Activated CD8-positive, alpha-beta memory T cell treated with anti-CD3 and anti-CD28 coated beads for 48 hours (primary cell): ENCODE measurements around the gene EPYC.

Experiments
- DNase-seq, 3 experiments: peaks; one replicate each; pipeline ENCODE4 v3.0.0-alpha.2; 2020; ENCODE audit warnings: low read depth in 2 of 3, low spot score in 2 of 3

The EPYC gene, protein sequence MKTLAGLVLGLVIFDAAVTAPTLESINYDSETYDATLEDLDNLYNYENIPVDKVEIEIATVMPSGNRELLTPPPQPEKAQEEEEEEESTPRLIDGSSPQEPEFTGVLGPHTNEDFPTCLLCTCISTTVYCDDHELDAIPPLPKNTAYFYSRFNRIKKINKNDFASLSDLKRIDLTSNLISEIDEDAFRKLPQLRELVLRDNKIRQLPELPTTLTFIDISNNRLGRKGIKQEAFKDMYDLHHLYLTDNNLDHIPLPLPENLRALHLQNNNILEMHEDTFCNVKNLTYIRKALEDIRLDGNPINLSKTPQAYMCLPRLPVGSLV

DNA sequence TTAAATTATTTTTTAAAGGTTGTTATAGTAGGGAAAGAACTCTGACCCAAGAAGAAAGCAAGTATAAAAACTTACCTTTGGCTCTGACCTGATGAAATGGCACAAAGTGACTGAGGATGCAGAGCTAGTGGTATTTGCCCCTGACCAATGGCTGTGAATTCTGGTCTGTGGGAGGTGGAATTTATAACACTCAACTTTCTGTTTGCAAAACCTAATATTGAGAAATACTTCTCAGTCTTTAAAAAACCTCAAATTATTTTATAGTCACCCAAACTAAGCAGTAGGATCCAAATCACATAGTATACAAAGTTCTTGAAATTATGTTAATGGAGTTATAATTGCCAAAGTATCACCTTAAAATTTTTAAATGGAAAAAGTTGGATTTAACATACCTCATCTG lies at the start of gene EPYC:
EPYC (minus strand) TSS at position 101 of the 400 bp plus-strand sequence. CDS start 2,407 bp downstream, outside the sequence.
- no peak for DNase-seq

- DNase-seq, result no peak
Observed at GRCh38 chr12:91053951-91054715, 49.4 kb upstream of the EPYC start.

GRCh38 chr12:91052026-91052425 lies 47.3 kb upstream of the EPYC start:
- DNase-seq, result no peak

DNA sequence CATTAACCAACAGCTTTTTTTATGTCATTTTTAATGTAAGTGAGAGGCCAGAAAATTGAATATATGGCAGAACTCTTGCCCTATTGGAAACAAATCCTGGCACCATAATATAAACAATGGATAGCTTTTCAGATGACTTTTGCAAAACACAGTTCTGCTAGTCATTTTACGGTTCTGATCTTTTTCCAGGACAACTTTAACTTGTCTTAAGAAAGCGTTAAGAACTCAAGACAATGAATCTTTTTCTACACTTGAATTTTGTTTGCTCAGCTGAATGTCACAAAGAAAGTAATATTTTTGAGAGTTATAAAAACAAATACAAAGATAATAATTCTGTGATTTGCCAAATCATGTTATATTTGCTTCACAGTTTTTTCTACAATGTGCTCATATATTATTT lies 39.8 kb upstream of the EPYC start:
- DNase-seq, result no peak

GRCh38 chr12:91043408-91043807 lies 38.6 kb upstream of the EPYC start:
- DNase-seq, result no peak

- no peak for DNase-seq
Observed at GRCh38 chr12:91040096-91040755, 35.5 kb upstream of the EPYC start.

DNA sequence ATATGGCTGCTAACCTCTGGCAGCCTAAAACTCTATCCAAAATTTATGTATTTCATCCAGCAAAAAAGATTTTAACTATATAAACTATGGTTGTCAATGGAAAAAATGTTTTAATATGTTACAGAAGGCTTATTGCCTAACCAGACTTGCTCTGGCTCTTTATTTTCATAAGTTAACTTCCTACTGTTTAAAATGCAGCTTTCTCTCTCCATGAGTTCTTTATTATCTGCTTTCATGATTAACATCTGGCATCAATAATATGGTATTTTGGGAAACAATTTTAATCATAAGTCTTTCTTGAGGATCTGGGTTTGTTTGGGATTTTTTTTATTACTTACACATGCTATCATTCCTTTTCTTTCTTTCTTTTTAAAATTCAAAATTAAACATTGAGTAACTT lies 32.5 kb upstream of the EPYC start:
- no peak for DNase-seq

- DNase-seq, result no peak
Observed at GRCh38 chr12:91033251-91033650, 28.5 kb upstream of the EPYC start.

DNA sequence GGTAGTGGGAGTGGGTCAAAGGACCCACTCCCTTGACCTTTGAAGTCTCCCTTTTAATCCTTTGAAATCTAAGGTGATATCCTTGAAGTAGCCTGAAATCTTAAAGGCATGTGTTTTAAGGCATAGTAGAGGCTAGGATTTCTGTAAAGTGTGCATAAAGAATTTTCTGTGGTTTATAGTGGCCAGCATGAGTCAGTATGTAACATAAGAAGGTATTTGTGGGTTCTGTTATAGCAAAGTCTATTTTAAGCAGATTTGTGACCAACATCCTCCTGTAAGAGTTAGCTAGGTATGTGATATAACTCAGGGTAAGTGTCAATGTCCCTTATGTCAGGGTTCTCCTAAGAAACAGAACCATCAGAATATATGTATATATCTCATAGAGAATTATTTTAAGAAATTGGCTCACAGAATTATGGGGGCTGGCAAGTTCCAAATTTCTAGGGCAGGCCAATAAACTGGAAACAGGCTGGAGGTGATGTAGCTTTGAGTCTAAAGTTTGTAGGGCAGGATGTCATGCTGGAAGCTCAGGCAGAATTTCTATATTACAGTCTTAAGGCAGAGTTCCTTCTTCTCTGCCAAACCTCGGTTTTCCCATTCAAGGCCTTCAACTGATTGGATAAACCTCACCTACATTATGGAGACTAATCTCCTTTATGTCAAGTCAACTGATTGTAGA lies 18.7 kb upstream of the EPYC start:
- no peak for DNase-seq

- no peak for DNase-seq
Observed at GRCh38 chr12:91021076-91021475, 16.3 kb upstream of the EPYC start.

DNA sequence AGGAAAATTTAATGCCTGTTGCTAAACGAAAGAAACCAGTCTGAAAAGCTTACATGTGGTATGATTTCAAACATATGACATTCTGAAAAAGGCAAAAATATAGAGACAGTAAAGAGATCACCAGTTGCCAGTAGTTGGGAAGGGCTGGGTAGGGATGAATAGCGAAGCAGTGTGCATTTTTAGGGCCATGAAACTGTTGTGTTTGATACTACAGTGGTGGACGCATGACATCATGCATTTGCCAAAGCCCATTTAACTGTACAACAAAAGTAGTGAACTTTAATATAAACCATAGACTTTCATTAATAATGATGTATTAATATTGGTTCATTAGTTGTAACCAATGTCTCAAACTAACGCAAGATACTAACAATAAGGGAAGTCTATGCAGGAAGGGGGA lies 14.7 kb upstream of the EPYC start:
- DNase-seq, result no peak

- no peak for DNase-seq
Observed at GRCh38 chr12:91017511-91018263, 12.9 kb upstream of the EPYC start.

GRCh38 chr12:91017043-91017442 lies 12.3 kb upstream of the EPYC start:
- DNase-seq, result no peak

DNA sequence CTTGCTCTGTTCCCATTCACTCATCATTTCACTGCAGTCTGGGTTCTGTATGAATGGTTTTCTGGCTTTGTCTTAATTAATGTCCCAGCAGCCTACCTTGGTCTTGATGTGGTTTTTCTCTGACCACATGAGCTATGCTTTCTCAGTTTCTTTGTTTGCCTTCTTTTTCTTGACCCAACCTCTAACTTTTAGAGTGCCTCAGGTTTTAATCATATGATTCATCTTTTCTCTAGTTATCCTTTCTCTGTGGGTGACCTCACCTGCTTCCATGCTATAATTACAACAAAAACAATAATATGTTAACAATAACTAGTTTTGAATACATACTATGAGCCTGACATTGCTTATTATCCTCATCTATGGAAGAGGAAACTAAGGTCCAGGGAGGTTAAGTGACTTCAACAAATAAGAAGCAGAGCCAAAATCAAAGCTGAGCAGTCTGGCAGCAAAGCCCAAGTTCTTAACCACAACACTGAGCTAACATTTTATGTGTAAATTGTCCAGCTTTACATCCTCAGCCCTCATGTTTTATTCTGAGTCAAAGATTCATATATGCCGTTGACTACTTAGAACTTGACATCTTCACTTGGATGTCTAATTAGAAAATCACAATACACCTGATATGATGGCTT lies 4.7 kb upstream of the EPYC start:
- DNase-seq, result no peak

- no peak for DNase-seq
Observed at GRCh38 chr12:91007531-91008290, 2.9 kb upstream of the EPYC start.

DNA sequence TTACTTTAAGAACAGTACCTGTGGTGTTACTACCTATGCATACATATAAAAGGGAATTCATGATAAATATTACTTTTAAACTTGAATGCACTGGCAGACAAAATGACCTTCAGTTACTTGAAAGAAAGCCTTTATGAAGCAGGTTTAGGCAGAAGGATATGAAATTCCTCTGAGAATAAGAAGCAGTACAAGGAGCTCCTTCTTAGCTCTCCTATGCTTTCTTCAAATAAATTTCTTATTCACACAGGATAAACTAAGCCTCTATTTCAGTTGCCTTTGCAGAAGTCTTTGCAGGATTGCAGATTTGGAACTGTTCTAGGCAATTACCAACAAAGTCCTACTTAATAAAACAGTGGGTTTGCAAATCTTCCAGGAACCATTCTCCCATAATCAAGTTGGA lies 1.0 kb downstream of the EPYC start:
- no peak for DNase-seq

DNA sequence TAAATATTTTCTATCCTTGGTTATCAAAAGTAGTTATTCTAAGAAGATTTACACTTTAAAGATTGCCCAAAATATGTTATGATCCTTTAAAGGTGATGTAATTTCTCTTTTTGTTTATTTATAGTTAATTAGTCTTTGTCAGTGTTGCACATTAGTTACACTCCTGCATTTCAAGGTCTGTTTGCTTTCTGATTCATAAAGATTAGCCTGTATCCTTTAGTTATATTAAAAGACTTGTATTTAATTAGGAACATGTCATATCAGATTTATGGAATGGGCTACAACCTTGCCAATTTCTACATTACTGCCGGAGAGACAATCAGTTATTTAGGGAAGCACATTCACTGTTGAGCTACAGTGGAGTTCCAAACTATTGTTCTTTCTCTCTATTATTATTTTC lies 3.5 kb downstream of the EPYC start:
- DNase-seq, result no peak

DNA sequence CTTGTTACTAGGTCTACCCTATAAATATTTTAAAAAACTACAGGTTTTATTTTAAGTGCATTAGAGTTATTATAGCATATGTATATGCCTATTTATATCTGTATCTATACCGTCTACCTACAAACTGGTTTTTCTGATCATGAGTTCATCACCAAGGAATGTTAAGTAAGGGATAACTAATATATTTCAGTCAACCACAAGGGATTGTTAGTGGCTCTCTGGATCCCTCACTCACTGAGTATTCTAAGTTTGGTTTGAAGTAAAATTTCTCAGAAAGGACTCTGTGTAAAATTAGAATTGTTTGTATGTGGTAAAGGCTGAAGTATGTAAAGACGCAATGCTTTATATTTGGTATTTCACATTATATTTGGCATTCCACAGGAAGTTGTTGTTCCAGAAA lies 4.8 kb downstream of the EPYC start:
- DNase-seq, result no peak

DNA sequence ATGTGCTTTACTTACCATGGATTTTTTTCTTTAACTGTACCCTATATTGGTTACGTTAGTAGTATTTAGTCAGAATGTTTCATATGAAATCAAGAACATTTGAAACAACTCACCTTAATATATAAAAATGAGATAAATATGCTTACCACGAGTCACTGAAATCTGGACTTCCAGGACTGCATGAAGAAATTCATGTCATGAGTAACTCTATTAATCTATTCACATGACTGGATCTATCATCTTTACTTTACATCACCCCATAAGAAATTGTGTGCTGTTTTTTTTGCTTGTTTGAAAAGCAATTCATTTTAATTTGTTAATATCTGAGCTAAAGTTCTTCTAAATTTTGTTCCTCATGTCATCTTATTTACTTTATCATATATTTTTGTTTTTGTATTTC lies 5.2 kb downstream of the EPYC start:
- no peak for DNase-seq

- DNase-seq, result no peak
Observed at GRCh38 chr12:90995010-90995409, 9.8 kb downstream of the EPYC start.
